ENCODE results near the gene HAUS1. TPM values are rescaled to one million over a fixed set of nuclear protein-coding genes. Genes with fewer than 3 reads are reported as not detected.

HAUS1 gene
- total RNA-seq = 49.5 TPM

DNA sequence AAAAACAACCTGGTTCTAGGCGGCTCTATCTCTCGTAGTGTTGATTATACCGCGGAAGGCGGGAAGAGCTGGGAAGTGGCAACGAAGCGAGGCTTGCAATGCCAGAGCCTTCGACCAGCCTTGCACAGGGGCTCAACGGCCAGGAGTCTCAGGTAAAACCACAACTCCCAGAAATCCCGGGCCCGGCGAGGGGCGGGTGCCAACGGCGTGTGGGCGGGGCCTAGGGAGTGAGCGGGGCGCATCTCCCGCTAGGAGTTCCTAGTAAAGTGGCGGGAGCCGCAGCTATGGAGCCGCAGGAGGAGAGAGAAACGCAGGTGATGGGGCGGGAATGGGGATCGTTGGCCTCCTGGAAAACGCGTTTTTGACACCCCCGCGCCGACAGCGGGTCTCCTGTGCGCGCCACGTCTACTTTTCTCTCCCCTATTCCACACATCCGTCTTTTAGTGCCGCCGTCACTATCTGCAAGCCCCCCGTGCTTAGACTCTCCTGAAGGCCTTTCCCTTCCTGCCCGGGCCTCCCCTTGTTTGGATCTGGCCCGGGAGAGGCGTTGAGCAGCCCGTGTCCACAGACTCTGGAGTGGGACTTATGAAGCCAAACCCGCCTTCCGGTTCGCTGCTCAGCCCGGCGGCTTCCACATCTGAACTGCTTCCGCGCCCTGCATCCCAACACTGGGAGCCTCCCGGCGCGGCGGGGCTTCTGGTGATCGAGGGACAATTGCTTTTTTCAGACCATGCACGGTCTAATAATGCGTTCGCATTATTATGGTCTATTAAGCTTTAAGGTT, at the start of gene HAUS1:
TSS of gene HAUS1 (plus strand) at position 258 of the 784 bp plus-strand sequence. CDS start at position 285, 27 bp downstream.

GRCh38 chr18:46071653-46072375, 32.4 kb upstream of the HAUS1 start, which contains the start of gene PSTPIP2:
TSS of gene PSTPIP2 (minus strand) at chr18:46072260. CDS start at chr18:46072188, 72 bp downstream.

DNA sequence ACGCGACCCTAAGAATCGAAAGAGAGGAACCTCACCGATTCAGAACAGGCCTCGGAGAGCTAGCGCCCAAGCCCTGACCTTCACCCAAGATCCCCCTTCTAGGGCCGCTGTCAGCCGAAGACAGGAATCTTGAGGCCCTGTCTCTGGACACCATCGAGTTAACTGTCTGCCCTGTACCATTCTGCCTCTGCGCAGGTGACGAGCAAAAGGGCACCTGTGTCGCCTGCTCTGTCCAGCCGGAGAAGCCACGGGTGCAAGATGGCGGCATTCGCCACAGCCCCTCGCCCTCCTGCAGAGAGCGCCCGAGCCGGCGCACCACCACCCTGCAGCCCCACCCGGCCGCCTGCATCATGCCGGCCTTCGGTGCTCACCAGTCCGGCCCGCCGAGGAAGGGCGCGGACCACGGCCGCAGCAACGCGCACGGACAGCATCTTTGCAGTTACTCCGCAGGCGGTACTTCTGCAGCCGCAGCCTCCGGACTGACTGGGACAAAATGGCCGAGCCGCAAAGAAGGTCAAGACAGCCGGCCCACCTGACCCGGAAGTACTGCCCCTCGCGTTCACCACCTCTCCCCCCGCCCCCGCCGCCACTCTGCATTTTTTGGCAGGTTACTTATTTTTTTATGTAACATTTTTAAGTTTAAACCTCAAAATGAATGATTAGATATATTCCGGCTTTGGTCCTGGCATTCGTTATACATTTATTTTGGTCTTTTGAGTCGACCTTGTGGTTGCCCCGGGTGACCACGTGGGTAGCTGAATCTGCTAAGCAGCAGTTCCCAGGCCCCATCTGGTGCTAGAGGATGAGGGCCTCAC, 6.2 kb upstream of the HAUS1 start, which contains the start of gene ATP5F1A:
TSS of gene ATP5F1A (minus strand) at position 496 of the 815 bp plus-strand sequence. CDS start at position 431, 65 bp downstream.

Other genes starting within 250 kb of the HAUS1 start
- gene EPG5, start 137.1 kb upstream of the HAUS1 start, total RNA-seq = 55.7 TPM
- gene PSTPIP2, start 32.1 kb upstream of the HAUS1 start, total RNA-seq = 18.3 TPM
- gene ATP5F1A, start 6.1 kb upstream of the HAUS1 start, total RNA-seq = 931 TPM